WERI-Rb-1 (cell line): ENCODE data around the gene MT1F.
"Not testable (repeated sequence)": the region's sequence is repeated elsewhere in the genome, so short reads cannot be mapped to it uniquely, and the experiment has no call there.

Source experiments
- DNase-seq: peaks from one replicate; pipeline ENCODE4 v3.0.0-alpha.2; 2020
- H3K27ac ChIP-seq: fragments of 250-450 bp; sonication (Bioruptor Pico); 2 replicates; pipeline ENCODE4 v1.5.1; 2020; ENCODE audit warnings: mild to moderate bottlenecking, moderate library complexity
- H3K27me3 ChIP-seq: fragments of 250-450 bp; sonication (Bioruptor Pico); 2 replicates; pipeline ENCODE4 v1.5.1; 2021; ENCODE audit warnings: mild to moderate bottlenecking, low read depth, moderate library complexity; ENCODE audit not compliant: insufficient read depth, severe bottlenecking
- H3K36me3 ChIP-seq: fragments of 250-450 bp; sonication (Bioruptor Pico); 2 replicates; pipeline ENCODE4 v1.5.1; 2020; ENCODE audit warnings: mild to moderate bottlenecking, moderate library complexity
- H3K4me3 ChIP-seq: 2 replicates; pipeline ENCODE4 v1.5.1; 2011; ENCODE audit warnings: low read depth, mild to moderate bottlenecking, control low read depth, low read length
- H3K9me3 ChIP-seq: fragments of 250-450 bp; sonication (Bioruptor Pico); 2 replicates; pipeline ENCODE4 v1.5.1; 2021; ENCODE audit warnings: mild to moderate bottlenecking, moderate library complexity; ENCODE audit not compliant: severe bottlenecking
- CTCF ChIP-seq: IDR thresholded peaks from 2 replicates; pipeline ENCODE4 v1.5.1; 2011; ENCODE audit warnings: low read depth, mild to moderate bottlenecking, control low read depth, inconsistent platforms, low read length

MT1F gene

GRCh38 chr16:56616608-56617211 lies 41.0 kb upstream of the MT1F start:
- Histone ChIP-seq H3K9me3 (no peaks in the 10 kb centered on the region), H3K27me3 (no peaks in the 10 kb centered on the region), H3K4me3 (no peak overlapping the region), H3K36me3 (no peaks in the 10 kb centered on the region), H3K27ac (no peak overlapping the region)
- no peak for DNase-seq
- TF ChIP-seq CTCF = no peak

DNA sequence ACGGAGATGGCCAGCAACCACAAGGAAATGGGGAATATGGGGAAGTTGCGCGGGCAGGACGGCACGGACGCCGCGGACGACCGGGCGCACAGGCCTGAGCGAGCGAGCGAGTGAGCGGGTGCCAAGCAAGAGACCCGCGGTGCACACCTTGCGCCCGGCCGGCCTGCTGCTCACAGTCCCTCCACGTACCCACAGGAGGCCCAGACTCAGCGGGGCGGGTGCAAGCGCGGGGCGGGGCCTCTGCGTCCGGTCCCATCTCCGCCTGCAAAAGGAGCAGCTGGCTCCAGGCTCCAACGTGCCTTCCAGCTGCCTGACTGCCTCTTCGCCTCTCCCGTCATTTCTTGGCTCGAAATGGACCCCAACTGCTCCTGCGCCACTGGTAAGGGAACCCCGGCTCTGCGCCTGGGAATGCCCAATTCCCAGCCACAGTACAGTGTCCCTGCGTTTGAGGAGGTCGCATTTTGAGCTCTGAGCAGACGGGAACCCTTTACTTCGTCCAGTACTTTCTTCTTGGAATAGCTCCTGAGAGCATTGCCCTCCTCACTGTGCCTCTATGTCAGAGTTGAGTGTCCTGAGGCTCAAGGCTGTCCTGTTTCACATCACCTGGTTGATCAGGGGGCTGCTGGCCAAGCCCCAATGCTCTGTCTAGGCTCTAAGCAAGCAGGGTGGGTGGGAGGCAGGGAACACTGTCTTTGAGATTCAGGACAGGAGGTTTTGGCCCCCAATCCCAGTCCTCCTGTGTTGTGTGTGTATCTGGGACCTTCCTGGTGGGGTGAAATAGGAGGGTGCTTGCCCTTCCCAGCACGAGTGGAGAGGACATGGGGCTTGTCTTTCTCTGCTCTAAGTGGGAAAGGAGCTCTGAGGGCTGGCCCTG lies 40.3 kb upstream of the MT1F start:
- no peak for TF ChIP-seq CTCF
- DNase-seq = no peak
- Histone ChIP-seq H3K9me3 (no peaks in the 10 kb centered on the region), H3K4me3 (no peak overlapping the region), H3K27ac (no peak overlapping the region), H3K27me3 (no peaks in the 10 kb centered on the region), H3K36me3 (no peaks in the 10 kb centered on the region)

GRCh38 chr16:56618138-56618537 lies 39.6 kb upstream of the MT1F start:
- Histone ChIP-seq H3K4me3 (no peak overlapping the region), H3K27me3 (no peaks in the 10 kb centered on the region)
- no peak for TF ChIP-seq CTCF

GRCh38 chr16:56620339-56620897 lies 37.3 kb upstream of the MT1F start:
- Histone ChIP-seq H3K4me3 (no peak overlapping the region), H3K9me3 (no peaks in the 10 kb centered on the region), H3K36me3 (no peaks in the 10 kb centered on the region), H3K27ac (no peak overlapping the region), H3K27me3 (no peaks in the 10 kb centered on the region)
- peak; percentile 34 for DNase-seq
- TF ChIP-seq CTCF = no peak

More at GRCh38 chr16:56618138-56618537, 39.6 kb upstream of the MT1F start:
- no peaks in the 10 kb centered on the region for H3K9me3 ChIP-seq
- no peaks in the 10 kb centered on the region for H3K36me3 ChIP-seq
- no peak for DNase-seq
- H3K27ac ChIP-seq = no peak overlapping the region

DNA sequence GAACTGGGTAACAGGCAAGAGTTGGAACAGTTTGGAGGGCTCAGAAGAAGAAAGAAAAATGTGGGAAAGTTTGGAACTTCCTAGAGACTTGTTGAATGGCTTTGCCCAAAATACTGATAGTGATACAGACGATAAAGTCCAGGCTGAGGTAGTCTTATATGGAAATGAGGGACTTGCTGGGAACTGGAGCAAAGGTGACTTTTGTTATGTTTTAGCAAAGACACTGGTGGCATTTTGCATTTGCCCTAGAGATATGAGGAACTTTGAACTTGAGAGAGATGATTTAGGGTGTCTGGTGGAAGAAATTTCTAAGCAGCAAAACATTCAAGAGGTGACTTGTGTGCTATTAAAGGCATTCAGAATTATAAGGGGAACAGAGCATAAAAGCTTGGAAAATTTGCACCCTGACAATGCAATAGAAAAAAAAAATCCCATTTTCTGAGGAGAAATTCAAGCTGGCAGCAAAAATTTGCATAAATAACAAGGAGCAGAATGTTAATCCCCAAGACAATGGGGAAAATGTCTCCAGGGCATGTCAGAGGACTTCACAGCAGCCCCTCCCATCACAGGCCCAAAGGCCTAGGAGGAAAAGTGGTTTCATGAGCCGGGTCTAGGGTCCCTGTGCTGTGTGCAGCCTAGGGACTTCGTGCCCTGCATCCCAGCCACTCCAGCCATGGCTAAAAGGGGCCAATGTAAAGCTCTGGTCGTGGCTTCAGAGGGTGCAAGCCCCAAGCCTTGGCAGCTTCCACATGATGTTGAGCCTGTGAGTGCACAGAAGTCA lies 35.9 kb upstream of the MT1F start:
- DNase-seq, H3K27me3 ChIP-seq, H3K9me3 ChIP-seq, H3K27ac ChIP-seq, H3K4me3 ChIP-seq, H3K36me3 ChIP-seq: not testable (repeated sequence)

DNA sequence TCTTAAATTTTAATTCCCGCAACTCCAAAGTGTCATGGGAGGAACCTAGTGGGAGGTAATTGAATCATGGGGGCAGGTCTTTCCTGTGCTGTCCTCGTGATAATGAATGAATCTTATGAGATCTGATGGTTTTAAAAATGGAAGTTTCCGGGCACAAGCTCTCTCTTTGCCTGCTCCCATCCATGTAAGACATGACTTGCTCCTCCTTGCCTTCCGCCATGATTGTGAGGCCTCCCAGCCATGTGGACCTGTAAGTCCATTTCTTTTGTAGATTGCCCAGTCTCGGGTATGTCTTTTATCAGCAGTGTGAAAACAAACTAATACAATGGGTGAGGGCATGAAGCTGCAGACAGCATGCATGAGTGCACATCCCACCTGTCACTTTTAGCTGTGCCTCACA lies 34.6 kb upstream of the MT1F start:
- H3K36me3 ChIP-seq, DNase-seq, H3K27me3 ChIP-seq, H3K4me3 ChIP-seq, H3K27ac ChIP-seq, H3K9me3 ChIP-seq: not testable (repeated sequence)
